ENCODE results near the gene MAML3. TPM values are rescaled to one million over a fixed set of nuclear protein-coding genes. Genes with fewer than 3 reads are reported as not detected.

Gene MAML3
- total RNA-seq, 6 donors from 2014 or later = 9.6 to 31.4 (median 14.5) TPM

DNA sequence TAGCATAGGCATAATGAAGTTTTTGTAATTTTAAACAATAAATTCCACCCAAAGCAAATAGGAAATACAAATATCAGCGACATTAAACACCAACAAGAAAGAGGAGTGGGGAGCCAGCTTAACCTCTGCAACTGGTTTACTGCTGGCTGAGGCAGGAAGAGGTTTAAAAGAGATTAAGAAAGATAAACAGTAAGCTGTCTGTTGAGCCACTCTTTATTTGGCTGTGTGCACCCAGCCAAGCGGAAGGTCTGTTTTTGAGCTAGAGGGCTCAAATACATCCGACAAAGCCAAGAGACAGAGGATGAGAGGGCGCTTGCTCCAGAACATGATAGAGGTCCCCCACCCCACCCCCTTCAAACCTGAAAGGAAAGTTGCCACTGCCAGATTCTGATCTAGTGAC is 297.0 kb downstream of the MAML3 start:
- no peaks in the 10 kb centered on the region for H3K36me3 ChIP-seq
- TF ChIP-seq EP300 (IDR thresholded peaks at IDR 0.05) (no peak), POLR2A (IDR thresholded peaks at IDR 0.05) (no peak), POLR2AphosphoS5 (IDR thresholded peaks at IDR 0.05) (no peak)
- TF ChIP-seq, protein P1, sequence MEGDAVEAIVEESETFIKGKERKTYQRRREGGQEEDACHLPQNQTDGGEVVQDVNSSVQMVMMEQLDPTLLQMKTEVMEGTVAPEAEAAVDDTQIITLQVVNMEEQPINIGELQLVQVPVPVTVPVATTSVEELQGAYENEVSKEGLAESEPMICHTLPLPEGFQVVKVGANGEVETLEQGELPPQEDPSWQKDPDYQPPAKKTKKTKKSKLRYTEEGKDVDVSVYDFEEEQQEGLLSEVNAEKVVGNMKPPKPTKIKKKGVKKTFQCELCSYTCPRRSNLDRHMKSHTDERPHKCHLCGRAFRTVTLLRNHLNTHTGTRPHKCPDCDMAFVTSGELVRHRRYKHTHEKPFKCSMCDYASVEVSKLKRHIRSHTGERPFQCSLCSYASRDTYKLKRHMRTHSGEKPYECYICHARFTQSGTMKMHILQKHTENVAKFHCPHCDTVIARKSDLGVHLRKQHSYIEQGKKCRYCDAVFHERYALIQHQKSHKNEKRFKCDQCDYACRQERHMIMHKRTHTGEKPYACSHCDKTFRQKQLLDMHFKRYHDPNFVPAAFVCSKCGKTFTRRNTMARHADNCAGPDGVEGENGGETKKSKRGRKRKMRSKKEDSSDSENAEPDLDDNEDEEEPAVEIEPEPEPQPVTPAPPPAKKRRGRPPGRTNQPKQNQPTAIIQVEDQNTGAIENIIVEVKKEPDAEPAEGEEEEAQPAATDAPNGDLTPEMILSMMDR (IDR thresholded peaks at IDR 0.05) = no peak
- DNase-seq (no peak), ATAC-seq (ENCODE audit: low FRiP score in 2 of 2) (no peak)
- WGBS, 2 donors = 30 to 38% methylated on average over 4 of the region's 4 CpGs
- H3K4me3 ChIP-seq = no peak overlapping the region
- H3K9me3 ChIP-seq = no peaks in the 10 kb centered on the region
- H3K27me3 ChIP-seq = no peaks in the 10 kb centered on the region
- peaks cover 0 to 12% (median 5%) of the 10 kb centered on the region in 4 donors for H3K4me1 ChIP-seq
- H3K27ac ChIP-seq = peak overlapping the region in 1 of 4 donors; percentile 5

DNA sequence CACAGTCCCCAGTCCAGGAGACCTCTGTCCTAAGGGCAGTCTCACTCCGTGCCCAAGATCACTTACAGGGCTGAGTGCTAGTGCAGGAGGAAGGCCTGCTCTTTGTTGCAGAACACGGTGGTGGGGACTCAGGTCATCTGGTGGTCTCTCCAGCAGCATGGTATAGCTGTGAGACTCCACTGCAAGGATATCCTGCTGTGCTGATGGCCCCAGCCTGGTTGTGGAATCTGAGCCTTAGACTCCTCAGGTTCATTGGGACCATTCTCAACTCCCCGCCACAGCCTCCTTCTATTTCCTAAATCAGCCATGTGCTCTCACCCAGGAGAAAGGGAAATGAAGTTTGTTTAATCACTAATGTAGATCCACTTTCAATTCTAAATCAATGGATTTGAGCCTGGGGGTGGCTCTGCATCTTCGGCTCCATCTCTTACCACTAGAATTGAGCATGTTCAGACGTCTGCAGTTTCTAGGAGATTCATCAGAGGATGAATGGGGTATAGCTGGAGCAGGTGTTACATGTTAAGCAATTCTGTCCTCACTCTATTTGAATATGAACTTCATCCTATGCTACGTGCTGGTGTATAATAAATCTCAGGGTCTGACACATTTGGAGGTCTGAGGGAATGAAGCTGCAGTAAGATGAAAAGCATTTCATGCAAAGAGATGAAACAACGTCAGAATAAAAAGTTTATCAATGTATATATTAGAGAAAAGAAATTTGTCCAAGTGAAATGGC is 299.1 kb downstream of the MAML3 start:
- H3K9me3 ChIP-seq = no peaks in the 10 kb centered on the region
- ATAC-seq (ENCODE audit: low FRiP score in 2 of 2) = peak in 1 of 2 donors; percentile 19
- H3K27me3 ChIP-seq = no peaks in the 10 kb centered on the region
- 94 to 95% methylated on average over 5 to 7 of the region's 7 CpGs for WGBS, 2 donors
- no peak for TF ChIP-seq EP300 (IDR thresholded peaks at IDR 0.05)
- TF ChIP-seq POLR2A (IDR thresholded peaks at IDR 0.05) = no peak
- TF ChIP-seq, protein P1 (IDR thresholded peaks at IDR 0.05) = no peak
- no peak for TF ChIP-seq POLR2AphosphoS5 (IDR thresholded peaks at IDR 0.05)
- H3K4me1 ChIP-seq = peaks cover 0 to 12% (median 5%) of the 10 kb centered on the region in 4 donors
- H3K36me3 ChIP-seq = no peaks in the 10 kb centered on the region
- DNase-seq = no peak
- no peak overlapping the region for H3K27ac ChIP-seq
- H3K4me3 ChIP-seq = no peak overlapping the region

- ATAC-seq (ENCODE audit: low FRiP score in 2 of 2) (no peak), DNase-seq (no peak)
- TF ChIP-seq POLR2A (IDR thresholded peaks at IDR 0.05) (no peak), POLR2AphosphoS5 (IDR thresholded peaks at IDR 0.05) (no peak), EP300 (IDR thresholded peaks at IDR 0.05) (no peak)
- TF ChIP-seq, protein P1 (IDR thresholded peaks at IDR 0.05) = no peak
- H3K36me3 ChIP-seq = no peaks in the 10 kb centered on the region
- no peak overlapping the region for H3K27ac ChIP-seq
- H3K27me3 ChIP-seq = no peaks in the 10 kb centered on the region
- no peaks in the 10 kb centered on the region for H3K9me3 ChIP-seq
- peaks cover 0 to 18% (median 5%) of the 10 kb centered on the region in 4 donors for H3K4me1 ChIP-seq
- H3K4me3 ChIP-seq = no peak overlapping the region
Observed at GRCh38 chr4:139853309-139853708, 300.7 kb downstream of the MAML3 start.

DNA sequence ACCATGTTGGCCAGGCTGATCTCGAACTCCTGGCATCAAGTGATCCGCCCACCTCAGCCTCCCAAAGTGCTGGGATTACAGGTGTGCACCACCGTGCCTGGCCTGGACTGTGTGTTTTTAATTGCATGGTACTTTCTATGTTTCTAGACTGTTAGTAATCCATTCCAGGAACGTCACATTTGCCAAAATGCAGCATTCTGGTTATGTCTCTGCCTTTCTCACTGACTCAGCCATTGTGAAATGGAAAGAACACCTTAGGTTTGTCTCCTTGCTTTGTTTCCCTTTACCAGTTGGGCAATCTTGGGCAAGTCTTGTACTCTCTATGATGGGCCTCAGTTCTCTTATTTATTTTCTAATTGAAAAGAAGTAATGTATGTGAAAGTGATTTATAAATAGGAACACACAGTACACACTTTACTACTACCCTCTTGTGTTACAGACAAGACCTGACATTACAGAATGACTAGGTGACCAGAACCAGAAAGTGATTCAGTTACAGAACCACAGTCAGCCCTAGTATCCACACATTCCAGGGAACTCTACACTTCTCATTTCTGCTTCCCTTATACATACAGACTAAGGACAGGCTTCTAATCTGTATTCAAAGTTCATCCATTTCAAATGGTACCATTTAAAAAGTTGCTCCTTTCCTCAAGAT is 301.2 kb downstream of the MAML3 start:
- no peak overlapping the region for H3K4me3 ChIP-seq

More for the DNA sequence above, 301.2 kb downstream of the MAML3 start:
- H3K9me3 ChIP-seq = no peaks in the 10 kb centered on the region
- ATAC-seq (ENCODE audit: low FRiP score in 2 of 2) (no peak), DNase-seq (no peak)
- no peaks in the 10 kb centered on the region for H3K36me3 ChIP-seq
- peaks cover 0 to 17% (median 5%) of the 10 kb centered on the region in 4 donors for H3K4me1 ChIP-seq
- H3K27me3 ChIP-seq = no peaks in the 10 kb centered on the region
- no peak overlapping the region for H3K27ac ChIP-seq
- WGBS, 2 donors = 55 to 75% methylated on average over 4 of the region's 4 CpGs
- TF ChIP-seq, protein P1 (IDR thresholded peaks at IDR 0.05) = no peak
- TF ChIP-seq EP300 (IDR thresholded peaks at IDR 0.05) (no peak), POLR2AphosphoS5 (IDR thresholded peaks at IDR 0.05) (no peak), POLR2A (IDR thresholded peaks at IDR 0.05) (no peak)

Data from upper lobe of left lung (tissue), 6 donors.